GM12891 (cell line): Measurements from ENCODE around the gene RELT. TPM values are rescaled to one million over a fixed set of nuclear protein-coding genes. Genes with fewer than 3 reads are reported as not detected.
A peak's percentile ranks its signal among the peaks of the same experiment; 100 is the strongest.

Source experiments
- DNase-seq: peaks from one replicate; pipeline ENCODE4 v3.0.0; 2011; ENCODE audit warnings: low spot score; ENCODE audit not compliant: insufficient read length
- FAIRE-seq: peaks from 2 replicates; lab custom pipeline; 2011; peaks lifted over from hg19 to GRCh38; lab: Jason Lieb, UNC
- PAX5 ChIP-seq: IDR thresholded peaks from 2 replicates; pipeline ENCODE4 v1.6.1; 2011; ENCODE audit warnings: low read length, moderate library complexity, mild to moderate bottlenecking; ENCODE audit not compliant: insufficient read depth, severe bottlenecking
- POLR2A ChIP-seq: IDR thresholded peaks from 2 replicates; pipeline ENCODE4 v1.6.1; 2011; ENCODE audit warnings: low read depth, low read length, control low read depth
- POLR2AphosphoS5 ChIP-seq: IDR thresholded peaks from 2 replicates; pipeline ENCODE4 v1.6.1; 2011; ENCODE audit warnings: low read depth, low read length, control low read depth
- POU2F2 ChIP-seq: IDR thresholded peaks from 2 replicates; pipeline ENCODE4 v1.6.1; 2011; ENCODE audit warnings: low read depth, mild to moderate bottlenecking, control low read depth, low read length, moderate library complexity
- SPI1 ChIP-seq: IDR thresholded peaks from 2 replicates; pipeline ENCODE4 v1.6.1; 2011; ENCODE audit warnings: low read depth, low read length, control low read depth
- TAF1 ChIP-seq: IDR thresholded peaks from 2 replicates; pipeline ENCODE4 v1.6.1; 2011; ENCODE audit warnings: low read depth, low read length, control low read depth
- polyA plus RNA-seq: library from polyadenylated mRNA; unstranded; fragments of >200 nt; gene quantifications from one replicate; pipeline ENCODE4 v1.2.1, GENCODE V29; 2012; ENCODE audit warnings: low read depth, missing spikeins, inconsistent platforms; ENCODE audit not compliant: missing spikeins

Gene RELT, protein sequence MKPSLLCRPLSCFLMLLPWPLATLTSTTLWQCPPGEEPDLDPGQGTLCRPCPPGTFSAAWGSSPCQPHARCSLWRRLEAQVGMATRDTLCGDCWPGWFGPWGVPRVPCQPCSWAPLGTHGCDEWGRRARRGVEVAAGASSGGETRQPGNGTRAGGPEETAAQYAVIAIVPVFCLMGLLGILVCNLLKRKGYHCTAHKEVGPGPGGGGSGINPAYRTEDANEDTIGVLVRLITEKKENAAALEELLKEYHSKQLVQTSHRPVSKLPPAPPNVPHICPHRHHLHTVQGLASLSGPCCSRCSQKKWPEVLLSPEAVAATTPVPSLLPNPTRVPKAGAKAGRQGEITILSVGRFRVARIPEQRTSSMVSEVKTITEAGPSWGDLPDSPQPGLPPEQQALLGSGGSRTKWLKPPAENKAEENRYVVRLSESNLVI
- 12.5 TPM for polyA plus RNA-seq

DNA sequence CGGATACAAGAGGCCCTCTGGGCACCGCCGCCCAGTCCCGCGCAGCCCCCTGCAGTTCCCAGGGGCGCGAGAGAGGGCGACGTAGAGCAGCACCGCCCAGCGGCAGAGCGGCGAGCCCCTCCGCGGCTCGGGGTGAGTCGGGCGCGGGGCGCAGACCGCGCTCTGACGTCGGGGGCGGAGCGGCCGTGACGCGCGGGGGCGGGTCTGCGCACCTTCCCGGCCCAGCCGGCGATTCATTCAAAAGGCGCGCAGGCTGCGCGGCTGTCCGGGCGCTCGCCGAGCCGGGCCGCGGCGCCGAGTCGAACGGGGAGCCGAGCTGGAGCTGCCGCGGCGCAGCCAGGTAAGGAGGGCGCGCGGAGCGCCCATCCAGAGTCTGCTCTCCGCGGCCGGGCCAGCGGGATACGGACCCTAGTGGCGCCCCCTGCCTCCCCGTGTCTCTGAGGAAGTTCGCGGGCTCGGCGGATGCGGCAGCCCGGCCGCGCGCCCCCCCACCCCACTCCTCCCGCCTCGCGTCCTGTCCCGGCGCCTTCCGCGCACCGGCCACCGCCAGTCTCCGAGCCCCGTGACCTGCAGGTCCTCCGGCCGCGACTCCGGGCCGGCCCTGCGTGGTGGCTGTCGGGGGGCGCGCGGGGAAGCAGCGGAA is at the start of gene RELT:
RELT (plus strand) TSS at position 240 of the 643 bp plus-strand sequence. CDS start 12,738 bp downstream, outside the sequence.
- peak; percentile 100 for FAIRE-seq
- peak; percentile 82; the same call in 1 of the 2 replicates for TF ChIP-seq POU2F2
- peak; percentile 91 for TF ChIP-seq POLR2AphosphoS5
- TF ChIP-seq TAF1, result peak; percentile 88
- peak; percentile 96 for TF ChIP-seq POLR2A
- no peak for TF ChIP-seq PAX5
- no peak for TF ChIP-seq SPI1
- DNase-seq, result peak; percentile 99

DNA sequence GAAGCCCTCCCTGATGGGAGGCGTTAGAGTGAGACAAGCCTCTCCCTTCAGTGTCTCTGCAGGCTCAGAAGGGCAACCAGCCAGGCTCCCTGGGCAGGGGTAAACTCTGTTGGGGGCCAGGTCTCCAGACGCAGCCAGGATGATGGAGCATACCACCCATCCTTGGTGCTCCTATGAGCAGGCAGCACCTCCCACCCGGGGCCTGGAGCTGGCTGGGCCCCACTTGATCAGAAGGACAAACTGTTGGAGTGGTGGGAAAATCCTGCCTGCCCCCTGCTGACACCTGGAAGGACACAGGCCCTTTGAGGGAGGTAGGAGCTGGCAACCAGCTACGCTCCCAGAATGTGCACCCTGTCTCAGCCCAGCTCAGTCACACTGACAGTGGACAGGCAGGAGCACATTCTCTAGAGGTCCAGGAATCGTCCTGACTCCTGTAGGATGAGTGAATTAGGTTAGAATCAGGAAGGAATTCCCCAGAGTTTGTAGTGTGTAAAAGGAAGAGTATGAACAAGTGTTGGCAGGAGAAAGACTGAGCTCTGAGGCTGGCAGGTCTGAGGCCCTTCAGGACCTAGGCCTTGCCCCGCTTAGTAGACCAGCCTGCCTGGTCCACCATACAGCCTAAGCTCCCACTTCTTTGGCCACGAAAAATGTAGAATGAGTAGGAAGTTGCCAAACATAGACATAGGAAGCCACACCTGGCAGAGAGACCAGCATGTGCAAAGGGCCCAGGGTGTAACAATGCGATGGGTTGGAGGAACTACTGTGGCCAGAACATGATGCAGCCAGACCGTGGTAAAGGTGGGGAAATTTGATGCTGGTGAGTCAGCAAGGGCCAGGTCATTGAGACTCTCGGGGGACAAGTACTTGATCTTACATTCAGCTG is 49.0 kb upstream of the RELT start:
- TF ChIP-seq POLR2AphosphoS5, result no peak
- no peak for TF ChIP-seq PAX5
- no peak for TF ChIP-seq TAF1
- no peak for TF ChIP-seq POU2F2
- TF ChIP-seq POLR2A, result no peak
- TF ChIP-seq SPI1, result no peak
- peak; percentile 82 for FAIRE-seq

DNA sequence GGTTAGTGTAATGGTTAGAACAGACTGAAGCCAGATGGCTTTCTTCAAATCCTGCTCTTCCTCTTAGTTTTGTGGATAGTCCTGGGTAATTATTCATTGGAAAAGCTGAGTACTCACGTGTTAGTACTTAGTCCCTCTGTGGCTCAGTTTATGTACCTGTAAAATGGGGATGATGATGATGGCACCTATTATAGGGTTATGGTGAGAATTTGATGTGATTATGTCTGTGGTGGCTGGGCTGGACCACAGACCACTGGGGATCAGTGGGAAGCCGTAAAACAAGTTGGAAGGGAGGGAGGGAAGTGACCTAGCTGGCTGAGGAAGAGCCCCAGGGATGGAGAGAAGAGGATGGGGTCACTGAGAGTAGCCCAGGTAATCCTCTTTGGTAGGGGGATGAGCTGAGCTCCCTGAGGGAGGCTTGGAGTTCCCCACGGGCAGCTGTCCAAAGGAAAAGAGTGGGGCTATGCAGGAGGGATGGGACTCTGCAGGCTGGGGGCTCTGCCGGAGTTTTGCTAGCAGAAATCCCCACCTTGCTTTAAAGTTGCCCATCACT is 48.3 kb upstream of the RELT start:
- FAIRE-seq (no peak), DNase-seq (no peak)
- TF ChIP-seq POU2F2, result no peak
- TF ChIP-seq POLR2A, result no peak
- TF ChIP-seq SPI1, result no peak
- no peak for TF ChIP-seq TAF1
- no peak for TF ChIP-seq POLR2AphosphoS5

More for the DNA sequence above, 49.0 kb upstream of the RELT start:
- DNase-seq, result no peak

DNA sequence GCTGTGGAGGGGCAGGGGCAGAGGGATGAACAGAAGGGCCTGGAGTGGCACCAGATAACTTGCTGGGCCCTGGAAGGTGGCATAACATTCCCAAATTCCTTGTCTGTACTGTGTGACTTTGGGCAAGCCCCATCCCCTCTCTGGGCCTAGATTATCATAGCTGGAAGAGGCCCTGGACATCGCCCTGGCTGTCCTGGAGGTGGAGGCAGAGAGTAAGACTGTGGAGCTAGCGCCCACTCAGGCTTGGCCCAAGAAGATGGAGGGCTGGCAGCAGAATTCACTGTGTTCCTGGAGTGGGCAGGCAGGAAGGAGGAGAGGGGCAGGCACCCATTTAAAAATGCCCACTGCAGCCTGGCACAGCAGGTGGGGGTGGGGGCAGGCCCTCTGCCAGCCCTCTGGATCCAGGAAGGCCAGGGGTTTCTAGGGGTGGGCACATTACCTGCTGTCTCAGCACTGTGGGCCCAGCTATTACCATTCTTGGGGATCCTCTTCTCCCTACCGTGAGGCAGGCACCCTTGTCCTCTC is 45.6 kb upstream of the RELT start:
- no peak for TF ChIP-seq POLR2A
- DNase-seq (no peak), FAIRE-seq (no peak)

DNA sequence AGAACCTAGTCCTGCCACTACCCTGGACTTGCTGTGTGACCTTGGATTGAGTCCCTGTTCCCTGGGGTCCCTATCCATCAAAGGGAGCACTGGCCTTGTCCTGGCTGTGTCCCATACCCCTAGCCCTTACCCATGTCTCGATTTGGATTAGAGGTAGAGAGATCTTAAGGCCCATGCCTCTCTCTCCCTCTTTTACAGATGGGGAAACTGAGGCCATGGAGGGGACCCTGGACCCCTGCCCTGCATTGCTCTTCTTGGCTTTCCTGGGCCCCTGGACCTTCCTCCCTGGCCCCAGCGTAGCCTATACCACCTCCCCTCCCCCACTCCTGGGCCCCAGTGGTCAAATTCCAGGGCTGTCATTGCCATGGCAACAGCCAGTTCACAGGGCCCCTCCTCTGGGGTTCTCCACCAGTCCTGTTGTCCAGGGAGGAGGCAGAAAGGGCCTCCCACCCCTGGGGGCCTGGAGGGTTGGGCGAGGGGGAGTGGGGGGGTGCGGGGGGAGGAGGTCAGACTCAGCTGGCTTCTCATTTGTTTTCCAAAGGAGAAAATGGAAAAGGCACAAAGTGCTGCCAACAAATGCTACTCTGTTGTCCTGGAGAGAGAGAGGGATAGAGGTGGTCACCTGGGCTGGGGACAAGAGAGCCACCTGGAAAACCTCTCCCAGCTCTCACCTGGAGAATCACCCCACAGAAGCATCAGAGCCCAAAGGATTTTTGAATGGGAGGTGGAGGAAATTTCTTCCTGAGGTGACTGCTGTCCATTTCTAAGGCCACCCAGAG is 44.9 kb upstream of the RELT start:
- no peak for FAIRE-seq
- DNase-seq, result no peak
- TF ChIP-seq TAF1 (no peak), POU2F2 (no peak), PAX5 (no peak), POLR2AphosphoS5 (no peak), SPI1 (no peak), POLR2A (no peak)

DNA sequence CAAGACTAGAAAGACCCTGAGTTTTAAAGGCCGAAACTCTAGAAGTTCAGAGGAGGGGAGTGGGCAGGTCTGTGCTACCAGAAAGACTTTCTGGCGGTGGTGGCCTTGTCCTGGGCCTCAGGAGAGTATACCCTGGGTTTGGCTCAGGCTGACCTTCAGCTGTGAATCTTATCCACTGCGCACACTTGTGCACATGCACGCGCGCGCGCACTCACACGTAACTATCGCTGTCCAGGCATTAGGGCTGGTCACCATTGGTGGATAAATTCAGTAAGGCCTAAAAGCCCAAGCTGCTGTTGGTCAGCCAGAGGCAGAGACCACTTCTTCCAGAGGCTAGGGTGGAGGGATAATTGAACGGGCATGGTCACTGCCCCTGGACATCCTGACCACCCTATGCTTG is 43.0 kb upstream of the RELT start:
- DNase-seq (no peak), FAIRE-seq (no peak)
- TF ChIP-seq POLR2AphosphoS5 (no peak), SPI1 (no peak), PAX5 (no peak), POU2F2 (no peak), TAF1 (no peak), POLR2A (no peak)

DNA sequence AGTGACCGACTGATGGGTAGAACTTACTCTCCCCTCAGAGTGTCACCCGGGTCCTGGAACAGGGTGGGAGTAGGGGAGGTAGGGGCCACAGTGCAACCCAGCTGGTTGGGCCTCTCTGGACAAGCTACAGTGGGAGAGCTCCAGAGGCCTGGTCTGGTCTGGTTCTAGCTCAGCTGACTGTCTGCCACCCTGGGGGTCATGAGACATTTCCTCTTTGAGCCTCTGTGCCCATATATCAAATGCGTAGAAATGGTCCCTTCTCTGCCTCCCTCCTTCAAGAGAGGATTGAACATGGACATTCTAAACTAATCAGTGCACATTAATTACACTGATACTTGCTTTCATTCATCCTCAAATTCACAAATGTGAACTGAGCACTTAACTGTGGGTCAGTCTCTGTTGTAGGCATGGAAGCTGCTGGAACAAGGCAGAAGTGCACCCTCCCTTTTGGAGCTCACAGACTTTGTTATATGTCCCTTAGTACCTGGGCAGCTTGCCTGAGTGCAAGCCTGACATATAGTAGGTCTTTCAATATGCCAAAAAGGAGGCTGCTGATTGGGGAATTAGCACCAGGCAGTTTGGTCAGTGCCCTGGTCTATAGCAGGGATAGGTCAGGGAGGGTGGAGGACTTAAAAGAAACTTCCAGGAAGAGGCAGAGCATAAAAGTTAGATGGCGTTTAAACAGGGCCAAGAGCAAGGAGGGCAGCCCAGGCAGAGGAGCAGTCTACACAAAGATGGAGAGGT is 42.4 kb upstream of the RELT start:
- peak; percentile 28 for FAIRE-seq
- no peak for TF ChIP-seq POLR2A
- no peak for TF ChIP-seq POLR2AphosphoS5
- TF ChIP-seq PAX5, result no peak
- no peak for TF ChIP-seq TAF1
- no peak for TF ChIP-seq SPI1
- TF ChIP-seq POU2F2, result no peak

DNA sequence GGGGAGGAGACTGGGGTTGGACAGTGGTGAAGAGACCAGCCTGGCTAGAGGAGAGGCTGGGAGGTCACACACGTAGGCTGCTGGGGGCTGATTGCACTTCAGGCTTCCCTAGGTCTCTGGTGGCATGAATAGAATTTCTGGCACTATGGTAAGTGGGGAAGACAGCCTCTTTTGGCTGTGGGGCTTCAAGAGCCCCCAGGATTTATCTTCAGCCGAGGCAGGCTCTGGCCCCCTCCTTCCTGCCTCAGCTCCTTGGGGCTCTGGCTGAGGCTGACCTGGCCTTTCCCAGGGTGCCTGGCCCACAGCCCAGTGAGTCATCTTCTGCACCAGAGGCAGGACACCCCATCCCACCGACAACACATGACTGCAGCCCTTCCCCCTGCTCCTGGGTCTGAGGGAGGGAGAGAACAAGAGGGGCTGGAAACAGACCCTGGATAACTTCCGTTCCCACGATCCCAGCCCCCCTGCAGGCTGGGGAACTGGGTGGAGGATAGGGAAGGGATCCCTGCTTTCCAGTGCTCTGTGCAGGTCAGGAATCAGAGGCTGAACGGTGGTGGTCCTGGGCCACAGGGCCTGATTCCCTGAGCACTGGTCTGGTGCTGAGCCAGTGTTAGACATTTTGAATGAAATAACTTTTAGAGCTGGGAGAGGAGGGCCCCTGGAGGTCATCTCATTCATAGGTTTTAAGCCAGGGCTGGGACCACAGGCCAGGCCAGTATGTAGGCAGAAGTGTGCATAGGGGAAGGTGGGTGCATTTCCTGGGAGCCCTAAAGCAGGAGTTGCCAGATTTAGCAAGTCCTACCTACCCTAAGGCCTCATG is 41.6 kb upstream of the RELT start:
- TF ChIP-seq TAF1, result no peak
- TF ChIP-seq PAX5, result no peak
- TF ChIP-seq SPI1, result no peak
- no peak for TF ChIP-seq POU2F2
- no peak for TF ChIP-seq POLR2AphosphoS5
- TF ChIP-seq POLR2A, result no peak
- peak; percentile 66 for FAIRE-seq
- no peak for DNase-seq

More for the DNA sequence above, 42.4 kb upstream of the RELT start:
- DNase-seq, result no peak
